DMS53 treated with DMSO at 0.1 percent for 48 hours (cell line): ENCODE data around the gene MC1R.
A peak's percentile ranks its signal among the peaks of the same experiment; 100 is the strongest.

Experiments used
- DNase-seq: peaks from one replicate; lab custom pipeline; 2025; ENCODE audit not compliant: unreplicated experiment; lab: John Stamatoyannopoulos, UW

Gene MC1R

DNA sequence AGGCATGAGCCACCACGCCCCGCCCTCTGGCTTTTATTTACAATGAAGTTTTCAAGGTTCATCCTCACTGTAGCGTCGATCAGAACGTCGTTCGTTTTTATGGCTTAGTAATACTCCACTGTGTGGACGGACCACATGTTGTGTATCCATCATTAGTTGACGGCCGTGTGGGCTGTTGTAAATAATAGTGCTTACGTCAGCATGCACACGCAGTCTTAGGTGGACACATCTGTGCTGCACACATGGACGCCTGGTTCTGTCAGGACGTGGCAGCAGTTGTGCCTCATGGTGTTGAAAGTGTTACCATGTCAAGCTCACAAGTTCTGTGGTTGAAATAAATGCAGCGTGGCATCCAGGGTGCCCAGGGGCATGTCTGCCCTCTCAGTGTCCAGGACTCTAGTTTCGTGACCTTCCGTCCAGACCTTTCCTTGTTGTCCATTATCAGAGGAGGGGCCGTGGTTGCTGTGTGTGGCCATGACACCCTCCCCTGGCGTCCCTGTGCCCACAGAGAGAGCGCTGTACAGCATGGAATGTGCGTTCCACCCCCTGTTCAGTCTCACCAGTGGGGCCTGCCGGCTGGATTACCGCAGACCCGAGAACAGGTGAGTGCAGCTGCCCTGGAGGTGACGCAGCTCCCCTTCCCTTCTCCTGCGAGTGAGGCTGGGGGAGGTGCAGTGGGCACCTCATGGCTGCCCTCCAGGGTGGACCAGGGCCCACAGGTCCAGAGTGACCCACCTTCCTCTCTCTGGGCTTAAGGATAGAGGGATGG is 23.0 kb upstream of the MC1R start:
- no peak for DNase-seq

DNA sequence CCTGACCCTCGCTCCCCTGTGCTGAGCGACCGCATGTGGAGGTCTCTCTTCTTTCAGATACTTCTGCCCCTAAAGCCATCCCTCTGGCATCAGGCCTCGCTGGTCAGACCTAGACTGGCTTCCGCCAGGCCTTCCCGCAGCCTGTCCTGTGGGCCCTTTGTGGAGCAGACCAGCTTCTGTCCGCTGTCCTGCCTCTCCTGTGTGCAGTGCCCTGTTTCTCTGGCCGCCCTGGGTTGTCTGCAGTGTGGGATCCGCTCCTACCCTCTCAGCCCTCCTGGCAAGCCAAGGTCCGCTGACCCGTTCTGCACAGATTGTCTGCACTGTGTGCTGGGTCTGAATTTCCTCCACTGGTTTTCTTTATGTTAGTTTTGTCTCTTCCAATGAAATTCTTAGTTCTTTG is 21.5 kb upstream of the MC1R start:
- no peak for DNase-seq

DNA sequence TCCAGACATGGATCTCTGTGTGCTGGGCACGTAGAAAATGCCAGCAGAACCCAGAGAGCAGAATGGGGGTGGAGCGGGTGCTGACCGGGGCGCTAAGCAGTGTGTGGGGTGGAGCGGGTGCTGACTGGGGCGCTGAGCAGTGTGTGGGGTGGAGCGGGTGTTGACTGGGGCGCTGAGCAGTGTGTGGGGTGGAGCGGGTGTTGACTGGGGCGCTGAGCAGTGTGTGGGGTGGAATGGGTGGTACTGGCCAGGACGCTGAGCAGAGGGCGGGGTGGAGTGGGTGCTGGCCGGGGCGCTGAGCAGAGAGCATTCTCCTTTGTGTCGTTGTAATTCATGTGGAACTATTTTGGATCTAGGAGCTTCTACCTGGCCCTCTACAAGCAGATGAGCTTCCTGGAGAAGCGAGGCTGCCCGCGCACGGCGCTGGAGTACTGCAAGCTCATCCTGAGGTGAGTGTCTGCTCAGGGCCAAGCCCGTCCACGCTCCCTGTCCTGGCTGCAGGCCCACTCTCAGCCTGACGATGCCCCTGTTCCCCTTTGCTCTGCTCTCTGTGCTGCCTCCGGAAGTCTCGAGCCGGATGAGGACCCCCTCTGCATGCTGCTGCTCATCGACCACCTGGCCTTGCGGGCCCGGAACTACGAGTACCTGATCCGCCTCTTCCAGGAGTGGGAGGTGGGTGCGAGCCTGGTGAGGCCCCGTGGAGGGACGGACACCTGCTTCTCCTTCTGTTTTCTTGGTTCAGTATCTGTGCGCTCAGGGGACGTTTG is 20.3 kb upstream of the MC1R start:
- no peak for DNase-seq

DNA sequence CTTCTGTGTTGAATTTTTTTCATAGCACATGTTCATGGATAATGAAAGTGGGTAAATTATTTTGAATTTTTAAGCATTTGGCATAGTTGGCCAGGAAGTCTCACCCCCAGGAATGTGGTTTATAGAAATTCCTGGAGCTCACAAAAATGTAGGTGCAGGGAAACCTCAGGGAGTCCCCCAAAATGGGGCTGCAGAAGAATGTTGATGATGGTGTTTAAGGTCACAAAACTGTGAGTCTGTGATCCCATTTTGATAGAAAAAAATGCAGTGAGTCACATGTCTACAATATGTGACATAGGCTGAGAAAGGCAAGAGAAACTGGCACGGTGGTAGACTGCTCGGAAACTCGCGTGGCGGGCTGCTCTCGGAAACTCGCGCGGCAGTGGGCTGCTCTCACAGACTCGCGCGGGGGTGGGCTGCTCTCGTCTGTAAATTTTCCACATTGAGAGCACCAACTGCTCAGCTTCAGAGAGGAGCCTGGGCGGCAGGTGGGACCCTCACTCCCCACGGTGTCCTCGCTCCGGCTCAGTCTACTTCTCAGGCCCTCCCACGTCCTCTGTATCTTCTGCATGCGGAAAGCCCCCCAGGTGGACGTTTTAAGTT is 18.7 kb upstream of the MC1R start:
- no peak for DNase-seq

DNA sequence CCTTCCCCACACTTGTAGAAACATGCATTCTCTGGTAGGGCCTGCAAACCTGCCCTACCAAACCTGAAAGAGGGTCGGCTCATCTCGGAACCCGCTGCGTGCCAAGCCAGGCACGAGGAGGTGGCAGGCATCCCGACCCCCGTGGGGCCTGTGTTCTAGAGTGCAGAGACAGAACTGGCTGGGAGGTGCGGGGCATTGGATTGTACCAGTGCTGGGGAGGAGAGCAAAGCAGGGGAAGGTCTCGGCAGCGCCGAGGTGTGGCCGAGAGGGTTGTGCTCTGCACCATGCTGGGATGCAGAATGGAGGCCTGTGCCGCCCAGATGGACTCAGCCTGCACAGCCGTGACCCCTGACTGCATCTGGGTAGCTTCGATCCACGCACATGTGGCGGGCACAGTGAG is 17.8 kb upstream of the MC1R start:
- no peak for DNase-seq

DNA sequence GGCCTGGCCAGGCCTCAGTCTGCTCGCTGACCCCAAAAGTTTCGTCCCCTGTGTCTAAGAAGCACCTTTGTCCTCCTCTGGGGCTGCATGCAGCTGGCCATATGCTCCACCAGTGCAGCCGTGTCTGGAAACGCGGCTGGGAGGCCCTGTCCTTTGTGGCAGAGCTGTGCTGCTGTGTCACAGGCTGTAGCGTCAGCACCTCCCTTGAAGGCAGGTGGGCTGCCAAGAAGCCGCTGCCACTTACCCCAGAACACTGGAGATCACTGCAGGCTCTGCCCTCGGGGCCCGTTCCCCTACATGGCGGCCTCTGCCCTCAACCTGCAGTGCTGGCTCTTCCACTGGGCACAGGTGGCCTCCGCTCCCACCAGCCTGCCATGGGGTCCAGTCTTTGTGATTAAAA is 15.7 kb upstream of the MC1R start:
- DNase-seq: no peak

DNA sequence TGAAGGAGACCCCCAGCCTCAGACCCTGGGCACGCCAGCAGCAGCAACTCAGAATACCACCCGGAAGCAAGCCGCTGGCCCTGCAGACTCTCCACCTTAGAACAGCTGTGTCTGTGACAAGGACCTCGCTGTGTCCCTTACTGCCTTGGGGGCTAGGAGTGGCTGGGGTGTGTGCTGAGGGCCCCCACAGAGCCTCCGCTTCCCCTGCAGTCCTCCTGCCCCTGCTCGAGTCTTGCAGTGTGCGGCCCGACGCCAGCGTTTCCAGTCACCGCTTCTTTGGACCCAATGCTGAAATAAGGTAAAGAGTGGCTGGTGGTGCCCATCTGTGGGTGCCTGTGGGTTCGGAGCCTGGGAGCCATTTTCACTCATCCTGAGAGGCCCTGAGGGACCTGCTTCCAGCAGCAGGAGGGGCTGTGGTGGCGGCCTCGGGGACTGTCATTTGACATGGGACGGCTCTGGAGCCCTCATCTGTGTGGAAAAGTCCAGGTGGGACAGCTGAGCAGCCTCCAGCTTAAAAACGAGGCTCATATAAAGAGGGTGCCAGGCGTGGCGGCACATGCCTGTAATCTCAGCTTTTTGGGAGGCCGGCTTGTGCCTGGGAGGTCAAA is 14.7 kb upstream of the MC1R start:
- DNase-seq: no peak

DNA sequence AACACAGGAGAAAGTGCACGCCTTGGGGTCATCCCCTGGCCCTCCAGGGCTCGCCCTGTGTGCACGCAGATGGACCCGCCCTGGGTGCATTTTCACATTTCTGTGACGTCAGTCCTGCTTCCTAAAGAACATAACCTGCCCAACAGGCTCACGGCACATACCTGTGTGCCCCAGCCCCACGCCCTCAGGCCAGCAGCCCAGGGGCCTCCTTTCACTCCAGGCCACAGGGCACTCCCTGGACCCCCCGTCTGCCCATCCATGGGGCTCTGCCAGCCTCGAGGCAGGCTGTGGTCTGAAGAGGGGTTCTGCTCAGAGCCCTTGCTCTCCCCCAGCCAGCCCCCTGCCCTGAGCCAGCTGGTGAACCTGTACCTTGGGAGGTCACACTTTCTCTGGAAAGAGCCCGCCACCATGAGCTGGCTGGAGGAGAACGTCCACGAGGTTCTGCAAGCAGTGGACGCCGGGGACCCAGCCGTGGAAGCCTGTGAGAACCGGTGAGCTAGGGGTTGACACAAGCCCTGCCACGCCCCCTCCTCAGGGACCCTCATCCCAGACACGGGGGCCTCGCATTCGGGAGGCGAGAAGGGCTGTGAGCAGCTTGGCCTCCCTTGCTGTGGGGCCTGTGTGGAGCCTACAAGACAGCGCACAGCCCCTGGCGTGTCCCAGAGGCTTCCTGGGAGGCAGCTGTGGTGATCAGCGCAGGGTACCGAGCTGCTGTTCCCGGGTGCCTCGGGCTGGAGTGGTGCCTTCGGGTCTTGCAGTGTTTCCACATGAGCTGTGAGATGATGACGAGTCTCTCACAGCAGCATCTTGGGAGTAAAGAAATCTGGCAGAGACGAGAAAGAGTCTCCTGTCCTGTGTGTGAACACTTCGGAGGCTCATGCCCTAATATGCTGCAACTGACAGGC is 13.8 kb upstream of the MC1R start:
- DNase-seq: no peak

DNA sequence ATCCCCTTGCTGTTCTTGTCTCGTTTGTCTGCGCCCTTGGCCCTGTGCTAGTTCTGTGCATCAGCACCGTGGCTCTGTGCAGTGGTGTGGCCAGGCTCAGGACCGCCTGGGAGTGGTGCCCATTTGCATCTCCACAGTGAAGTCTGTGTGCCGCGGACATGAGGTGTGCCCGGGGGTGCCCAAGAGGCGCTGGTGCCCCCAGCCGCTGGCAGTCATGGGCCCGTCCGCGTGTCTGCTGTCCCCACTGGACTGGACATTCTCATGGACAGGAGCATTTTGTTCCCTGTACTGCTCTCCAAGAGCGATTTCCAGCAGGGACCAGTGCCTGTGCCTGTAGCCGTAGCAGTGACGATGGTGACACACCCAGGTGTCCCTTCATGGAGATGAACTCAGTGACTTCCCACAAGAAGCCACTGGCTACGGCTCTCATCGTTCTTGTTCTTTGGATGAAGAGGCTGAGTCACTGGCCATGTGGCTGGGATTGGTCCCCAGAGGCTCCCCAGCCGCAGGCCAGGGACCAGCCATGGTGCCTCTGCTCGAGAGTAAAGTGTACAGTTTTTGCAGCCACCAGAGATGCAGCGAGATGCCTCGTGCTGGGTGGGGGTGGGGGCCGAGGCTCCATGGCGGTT is 13.0 kb upstream of the MC1R start:
- no peak for DNase-seq

DNA sequence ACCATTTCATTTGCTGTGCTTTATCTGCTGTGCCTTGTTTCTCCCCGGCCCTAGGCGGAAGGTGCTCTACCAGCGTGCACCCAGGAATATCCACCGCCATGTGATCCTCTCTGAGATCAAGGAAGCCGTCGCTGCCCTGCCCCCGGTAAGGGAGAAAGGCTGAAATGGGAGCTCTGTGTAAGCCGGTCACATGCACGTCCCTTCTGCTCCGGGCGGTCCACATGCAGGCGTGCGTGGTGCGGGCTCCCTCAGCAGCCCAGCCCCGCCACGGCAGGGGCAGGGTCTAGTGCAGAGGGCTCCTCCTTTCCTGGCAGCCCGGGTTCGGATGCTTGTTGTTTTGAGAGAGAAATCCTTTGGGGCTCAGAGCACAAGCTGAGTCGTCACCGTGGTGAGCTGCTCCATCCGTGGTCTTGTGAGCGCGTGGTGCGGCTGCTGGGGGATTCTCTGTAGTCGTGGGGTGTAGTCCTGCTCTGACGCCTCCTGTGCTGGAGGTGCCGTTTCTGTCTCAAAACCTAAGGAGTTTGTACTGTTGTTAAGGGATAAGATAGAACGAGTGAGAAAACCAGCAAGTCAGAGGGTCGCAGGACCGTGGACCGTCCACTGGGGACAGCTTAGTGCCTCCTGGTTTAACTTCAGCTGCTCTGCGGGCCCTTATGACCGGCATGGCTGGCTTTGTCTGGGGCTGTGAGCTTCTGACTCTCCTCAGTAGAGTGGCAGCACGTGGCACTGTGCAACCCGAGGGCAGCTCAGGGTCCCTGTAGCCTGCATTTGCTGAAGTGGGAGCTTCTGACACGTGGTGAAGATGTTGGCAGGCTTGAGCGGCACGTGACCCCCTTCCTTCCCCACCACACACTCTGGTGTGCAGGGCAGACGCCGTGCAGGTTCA is 12.3 kb upstream of the MC1R start:
- DNase-seq: no peak

DNA sequence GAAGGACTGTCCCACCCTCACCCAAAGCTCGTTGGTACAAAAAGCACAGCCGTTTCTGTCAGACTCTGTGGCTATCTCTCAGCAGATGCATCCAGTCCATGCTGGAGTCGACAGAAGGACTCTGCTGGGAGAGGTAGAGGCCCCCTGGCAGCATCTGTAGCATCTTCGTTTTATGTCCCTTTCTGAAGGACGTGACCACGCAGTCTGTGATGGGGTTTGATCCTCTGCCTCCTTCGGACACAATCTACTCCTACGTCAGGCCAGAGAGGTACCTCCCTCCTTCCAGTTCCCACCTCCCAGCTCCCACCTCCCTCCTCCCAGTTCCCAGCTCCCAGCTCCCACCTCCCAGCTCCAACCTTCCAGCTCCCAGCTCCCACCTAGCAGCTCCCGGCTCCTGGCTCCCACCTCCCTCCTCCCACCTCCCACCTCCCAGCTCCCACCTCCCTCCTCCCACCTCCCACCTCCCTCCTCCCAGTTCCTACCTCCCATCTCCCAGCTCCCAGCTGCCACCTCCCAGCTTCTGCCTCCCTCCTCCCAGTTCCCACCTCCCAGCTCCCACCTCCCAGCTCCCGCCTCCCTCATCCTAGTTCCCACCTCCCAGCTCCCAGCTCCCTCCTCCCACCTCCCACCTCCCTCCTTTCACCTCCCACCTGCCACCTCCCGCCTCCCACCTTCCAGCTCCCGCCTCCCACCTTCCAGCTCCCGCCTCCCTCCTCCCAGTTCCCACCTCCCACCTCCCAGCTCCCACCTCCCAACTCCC is 11.4 kb upstream of the MC1R start:
- no peak for DNase-seq

DNA sequence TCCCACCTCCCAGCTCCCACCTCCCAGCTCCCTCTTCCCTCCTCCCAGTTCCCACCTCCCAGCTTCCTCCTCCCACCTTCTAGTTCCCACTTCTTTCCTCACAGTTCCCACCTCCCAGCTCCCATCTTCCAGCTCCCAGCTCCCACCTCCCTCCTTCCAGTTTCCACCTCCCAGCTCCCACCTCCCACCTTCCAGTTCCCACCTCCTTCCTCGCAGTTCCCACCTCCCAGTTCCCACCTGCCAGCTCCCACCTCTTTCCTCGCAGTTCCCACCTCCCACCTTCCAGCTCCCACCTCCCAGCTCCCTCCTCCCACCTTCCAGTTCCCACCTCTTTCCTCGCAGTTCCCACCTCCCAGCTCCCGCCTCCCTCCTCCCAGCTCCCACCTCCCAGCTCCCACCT is 10.4 kb upstream of the MC1R start:
- DNase-seq: no peak

DNA sequence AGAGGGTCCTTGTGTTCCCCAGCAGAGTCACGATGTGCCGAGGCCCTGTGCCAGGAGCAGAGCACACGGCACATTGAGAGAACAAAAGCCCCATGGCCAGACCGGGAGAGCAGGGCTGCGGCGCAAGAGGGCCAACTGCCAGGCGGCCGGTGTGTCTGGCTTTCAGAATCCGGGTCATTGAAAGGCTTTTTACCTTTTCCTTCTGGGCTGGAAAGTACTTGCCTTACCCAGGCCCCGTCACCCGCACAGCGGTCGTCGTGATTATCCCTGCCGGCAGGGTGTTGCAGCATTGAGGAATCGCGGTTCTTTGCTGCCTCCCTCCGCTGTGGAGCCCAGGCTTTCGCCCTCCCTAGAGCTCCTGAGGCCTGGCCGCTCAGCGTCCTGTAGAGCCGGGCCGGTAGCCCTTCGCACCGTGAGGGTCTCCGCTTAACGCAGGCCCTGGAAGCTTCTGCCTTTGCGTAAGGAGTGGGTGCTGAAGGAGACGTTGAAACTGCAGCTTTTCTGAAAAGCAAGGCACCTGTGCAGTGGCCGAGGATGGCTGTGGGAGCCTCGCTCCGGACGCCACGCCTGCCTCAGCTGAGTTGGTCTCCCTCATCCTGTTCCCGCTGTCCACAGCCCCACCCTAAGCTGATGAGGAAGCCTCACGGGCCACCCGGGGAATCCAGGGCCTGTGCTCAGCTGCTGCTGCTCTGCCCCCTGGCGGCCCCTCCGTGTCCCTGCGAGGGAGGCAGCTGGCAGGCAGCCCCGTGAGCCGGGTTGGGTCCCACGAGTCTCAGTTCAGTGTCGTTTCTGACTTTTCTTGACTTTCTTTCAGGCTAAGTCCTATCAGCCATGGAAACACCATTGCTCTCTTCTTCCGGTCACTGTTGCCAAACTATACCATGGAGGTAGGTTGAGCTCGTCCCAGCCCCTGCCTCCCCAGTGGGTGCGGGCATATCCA is 8.6 kb upstream of the MC1R start:
- peak; percentile 16 for DNase-seq

DNA sequence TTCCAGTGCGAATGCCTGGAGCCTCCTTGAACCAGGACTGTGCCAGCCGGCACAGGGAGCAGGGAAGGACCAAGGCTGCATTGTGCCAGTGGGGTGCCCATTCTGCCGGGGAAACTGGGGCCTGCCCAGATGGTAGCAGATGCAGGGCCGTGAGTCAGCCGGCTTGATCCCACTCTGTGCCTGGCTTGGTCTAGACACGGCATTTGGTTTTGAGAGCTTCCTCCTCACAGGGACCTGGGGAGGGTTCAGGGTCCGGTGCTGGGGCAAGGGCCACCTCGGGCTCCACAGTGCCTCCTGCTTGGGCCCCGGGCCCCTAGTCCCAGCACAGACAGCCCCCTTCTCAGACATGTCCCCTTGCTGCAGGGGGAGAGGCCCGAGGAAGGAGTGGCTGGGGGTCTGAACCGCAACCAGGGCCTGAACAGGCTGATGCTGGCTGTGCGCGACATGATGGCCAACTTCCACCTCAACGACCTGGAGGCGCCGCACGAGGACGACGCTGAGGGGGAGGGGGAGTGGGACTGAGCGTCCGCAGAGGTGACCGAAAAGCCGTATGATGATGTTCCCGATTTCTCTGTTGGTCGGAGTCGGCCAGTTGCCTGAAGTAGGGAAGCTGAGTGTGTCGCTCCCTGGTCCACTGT is 7.8 kb upstream of the MC1R start:
- DNase-seq: no peak

DNA sequence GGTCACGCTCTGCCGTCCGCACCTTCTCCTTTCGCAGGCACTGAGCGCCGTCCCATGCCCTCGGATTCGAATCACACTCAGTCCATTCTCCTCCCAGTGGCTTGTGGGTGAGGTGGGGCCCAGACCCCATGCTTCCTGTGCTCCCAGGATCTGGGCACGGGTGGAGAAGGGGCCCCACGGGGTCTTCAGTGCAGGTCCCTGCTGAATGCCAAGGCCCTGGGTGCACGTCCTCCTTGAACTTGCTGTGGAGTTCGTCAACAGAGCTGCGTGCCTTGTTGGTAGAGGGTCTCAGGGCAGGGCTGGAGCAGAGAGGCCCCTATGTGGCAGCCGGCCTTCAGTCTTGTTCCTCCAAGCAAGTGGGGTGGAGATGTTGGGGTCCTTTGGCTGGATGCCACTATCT is 7.3 kb upstream of the MC1R start:
- DNase-seq: no peak

DNA sequence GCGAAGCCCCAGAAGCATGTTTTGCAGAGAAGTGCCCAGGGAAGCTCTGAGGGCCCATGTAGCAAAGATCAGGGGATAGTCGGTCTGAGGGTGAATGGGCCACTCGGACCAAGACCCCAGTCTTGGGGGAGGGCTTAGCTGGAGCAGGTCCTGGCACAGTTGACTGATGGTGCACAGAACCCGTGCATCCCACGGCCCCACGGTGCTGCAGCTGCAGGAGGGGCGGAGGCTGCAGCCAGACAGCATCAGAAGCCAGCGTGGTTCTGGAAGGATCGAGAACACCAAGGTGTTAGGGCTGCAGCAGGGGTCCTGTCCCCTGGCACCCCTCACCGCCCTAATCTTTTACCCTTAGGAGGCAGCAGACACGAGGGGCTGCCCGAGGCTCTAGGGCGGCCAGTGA is 6.5 kb upstream of the MC1R start:
- no peak for DNase-seq

DNA sequence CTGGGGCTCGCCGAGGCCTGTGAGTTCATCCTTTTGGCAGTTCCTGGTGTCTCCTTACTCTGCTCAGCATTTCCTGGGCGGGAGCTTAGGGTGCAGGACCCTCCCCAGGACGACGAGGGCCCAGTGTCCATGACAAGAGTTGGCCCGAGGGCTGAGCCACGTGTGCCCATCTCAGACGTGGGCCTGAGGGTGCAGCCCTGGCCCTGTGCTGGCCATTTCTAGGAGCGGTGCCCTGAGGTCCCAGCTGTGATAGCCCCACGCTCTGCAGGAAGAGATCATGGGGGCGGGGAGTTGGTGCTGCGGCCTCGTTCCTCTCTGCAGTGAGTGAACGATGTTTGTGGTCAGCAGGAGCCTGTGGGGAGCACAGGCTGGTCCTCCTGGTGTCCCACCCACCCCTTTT is 6.0 kb upstream of the MC1R start:
- no peak for DNase-seq
